Posterior vena cava (tissue), 2 donors: Measurements from ENCODE around the gene FBXO24. TPM values are rescaled to one million over a fixed set of nuclear protein-coding genes. Genes with fewer than 3 reads are reported as not detected.
"Not testable (repeated sequence)": the region's sequence is repeated elsewhere in the genome, so short reads cannot be mapped to it uniquely, and the experiment has no call there.

Source experiments
- DNase-seq: peaks from one replicate; pipeline ENCODE4 v3.0.0-alpha.2; 2020; ENCODE audit warnings: low spot score
- intact Hi-C, 2 donors: fragments of 100-400 bp; cut with DNase I; formaldehyde crosslinking; loops; one replicate each; pipeline versions ENCODE4 v1.14.1 to v1.14.2; 2022 to 2023
- long read RNA-seq, 2 donors: library from polyadenylated mRNA; unstranded; transcript quantifications; one replicate each; pipeline ENCODE4 v2.0.0, GENCODE V29; 2020 to 2021
- total RNA-seq, 2 donors: library from RNA; stranded (reverse); fragmentation: NEBNext Ultra II Directional; extraction: Animal tissue kit (Norgen Biotek cat#: 25700); gene quantifications; one replicate each; pipeline ENCODE4 v1.2.1, GENCODE V29; 2021
- donor health status: DM: yes; HTN: yes; CAD: no.
- donor health status: DM: yes; HTN: yes; CAD: no.

FBXO24 gene
- under 1 TPM; 0.14 to 0.51 TPM for total RNA-seq
- long read RNA-seq, donor 1, partial matches to known transcripts: 0 of 1 reads
- long read RNA-seq, donor 1, other reads (novel, unspliced or antisense): 1 of 1 reads
- long read RNA-seq, donor 2: 0 reads

GRCh38 chr7:100586266-100587025 is at the start of gene FBXO24:
FBXO24 (plus strand) TSS chr7:100586328; CDS start chr7:100586626, 298 bp downstream.
- intact Hi-C loops: no loop called here
- peak; percentile 100 for DNase-seq

- not testable (repeated sequence) for DNase-seq
- intact Hi-C loops: loop anchor here in 1 of 2 donors (5.0 kb wide), 1 partner anchor 1796 kb away; no protein-coding TSS in a partner anchor
Observed at GRCh38 chr7:100536695-100537094, 49.4 kb upstream of the FBXO24 start.

GRCh38 chr7:100538348-100538653 is 47.8 kb upstream of the FBXO24 start:
- no peak for DNase-seq
- intact Hi-C loops: loop anchor here in 1 of 2 donors (5.0 kb wide), 1 partner anchor 1794 kb away; no protein-coding TSS in a partner anchor

- intact Hi-C loops: loop anchor here in 1 of 2 donors (5.0 kb wide), 1 partner anchor 1793 kb away; no protein-coding TSS in a partner anchor
- DNase-seq: peak; percentile 100
Observed at GRCh38 chr7:100538654-100539435, 47.3 kb upstream of the FBXO24 start, which contains the start of gene AGFG2. AGFG2 (plus strand) TSS chr7:100539203; CDS start chr7:100539347, 144 bp downstream.

GRCh38 chr7:100539436-100540006 is 46.6 kb upstream of the FBXO24 start:
- DNase-seq: peak; percentile 84
- intact Hi-C loops: loop anchor here in 1 of 2 donors (5.0 kb wide), 1 partner anchor 1793 kb away; no protein-coding TSS in a partner anchor

- no peak for DNase-seq
- intact Hi-C loops: no loop called here
Observed at GRCh38 chr7:100540073-100540723, 45.9 kb upstream of the FBXO24 start.

GRCh38 chr7:100541309-100541708 is 44.8 kb upstream of the FBXO24 start:
- DNase-seq, intact Hi-C loops: not testable (repeated sequence)

GRCh38 chr7:100543586-100543985 is 42.5 kb upstream of the FBXO24 start:
- DNase-seq: no peak
- intact Hi-C loops: no loop called here

GRCh38 chr7:100544386-100544785 is 41.7 kb upstream of the FBXO24 start:
- intact Hi-C loops: no loop called here
- DNase-seq: no peak

- intact Hi-C loops: no loop called here
Observed at GRCh38 chr7:100544967-100545359, 41.2 kb upstream of the FBXO24 start.

GRCh38 chr7:100545360-100546128 is 40.6 kb upstream of the FBXO24 start:
- DNase-seq: no peak
- intact Hi-C loops: no loop called here

More at GRCh38 chr7:100544967-100545359, 41.2 kb upstream of the FBXO24 start:
- no peak for DNase-seq

- intact Hi-C loops: no loop called here
- no peak for DNase-seq
Observed at GRCh38 chr7:100546129-100546925, 39.8 kb upstream of the FBXO24 start.

- no peak for DNase-seq
- intact Hi-C loops: no loop called here
Observed at GRCh38 chr7:100546926-100547800, 39.0 kb upstream of the FBXO24 start.

GRCh38 chr7:100547872-100548271 is 38.3 kb upstream of the FBXO24 start:
- intact Hi-C loops: no loop called here
- no peak for DNase-seq

- intact Hi-C loops, DNase-seq: not testable (repeated sequence)
Observed at GRCh38 chr7:100548446-100548845, 37.7 kb upstream of the FBXO24 start.

GRCh38 chr7:100552532-100552931 is 33.6 kb upstream of the FBXO24 start:
- intact Hi-C loops: no loop called here
- no peak for DNase-seq

- intact Hi-C loops: no loop called here
- DNase-seq: no peak
Observed at GRCh38 chr7:100553032-100553431, 33.1 kb upstream of the FBXO24 start.
